ENCODE results near the gene ADI1. TPM values are rescaled to one million over a fixed set of nuclear protein-coding genes. Genes with fewer than 3 reads are reported as not detected.

The ADI1 gene
- total RNA-seq, 1 donor from 2014 or later, result 21.6 TPM

GRCh38 chr2:3488061-3488531, 31.2 kb downstream of the ADI1 start:
- Mint-ChIP-seq H3K4me3 (ENCODE audit: unreplicated experiment) (no peak overlapping the region), H3K36me3 (ENCODE audit: low read depth, unreplicated experiment) (peaks cover 13% of the 10 kb centered on the region), H3K27me3 (ENCODE audit: unreplicated experiment) (peaks cover 9% of the 10 kb centered on the region), H3K27ac (ENCODE audit: unreplicated experiment) (no peak overlapping the region), H3K4me1 (ENCODE audit: unreplicated experiment) (peaks cover 4% of the 10 kb centered on the region), H3K9me3 (ENCODE audit: unreplicated experiment) (no peaks in the 10 kb centered on the region)
- TF ChIP-seq CTCF (IDR thresholded peaks at IDR 0.05; ENCODE audit: unreplicated experiment), result no peak
- DNase-seq (ENCODE audit: low spot score), result no peak

GRCh38 chr2:3487432-3487831, 31.9 kb downstream of the ADI1 start:
- Mint-ChIP-seq H3K27me3 (ENCODE audit: unreplicated experiment) (peaks cover 9% of the 10 kb centered on the region), H3K9me3 (ENCODE audit: unreplicated experiment) (no peaks in the 10 kb centered on the region), H3K27ac (ENCODE audit: unreplicated experiment) (no peak overlapping the region), H3K36me3 (ENCODE audit: low read depth, unreplicated experiment) (peaks cover 13% of the 10 kb centered on the region), H3K4me3 (ENCODE audit: unreplicated experiment) (no peak overlapping the region), H3K4me1 (ENCODE audit: unreplicated experiment) (peaks cover 4% of the 10 kb centered on the region)
- DNase-seq (ENCODE audit: low spot score), result no peak
- no peak for TF ChIP-seq CTCF (IDR thresholded peaks at IDR 0.05; ENCODE audit: unreplicated experiment)

GRCh38 chr2:3487028-3487425, 32.3 kb downstream of the ADI1 start:
- Mint-ChIP-seq H3K4me3 (ENCODE audit: unreplicated experiment) (no peak overlapping the region), H3K9me3 (ENCODE audit: unreplicated experiment) (no peaks in the 10 kb centered on the region), H3K27me3 (ENCODE audit: unreplicated experiment) (peaks cover 9% of the 10 kb centered on the region), H3K27ac (ENCODE audit: unreplicated experiment) (no peak overlapping the region), H3K4me1 (ENCODE audit: unreplicated experiment) (peaks cover 4% of the 10 kb centered on the region), H3K36me3 (ENCODE audit: low read depth, unreplicated experiment) (peaks cover 13% of the 10 kb centered on the region)
- no peak for TF ChIP-seq CTCF (IDR thresholded peaks at IDR 0.05; ENCODE audit: unreplicated experiment)
- DNase-seq (ENCODE audit: low spot score), result no peak

GRCh38 chr2:3486047-3487027, 33.0 kb downstream of the ADI1 start:
- peaks cover 4% of the 10 kb centered on the region for H3K4me1 Mint-ChIP-seq (ENCODE audit: unreplicated experiment)
- no peak for DNase-seq (ENCODE audit: low spot score)
- TF ChIP-seq CTCF (IDR thresholded peaks at IDR 0.05; ENCODE audit: unreplicated experiment), result no peak
- no peaks in the 10 kb centered on the region for H3K9me3 Mint-ChIP-seq (ENCODE audit: unreplicated experiment)
- peaks cover 13% of the 10 kb centered on the region for H3K36me3 Mint-ChIP-seq (ENCODE audit: low read depth, unreplicated experiment)
- H3K27ac Mint-ChIP-seq (ENCODE audit: unreplicated experiment), result no peak overlapping the region
- H3K27me3 Mint-ChIP-seq (ENCODE audit: unreplicated experiment), result peaks cover 11% of the 10 kb centered on the region
- H3K4me3 Mint-ChIP-seq (ENCODE audit: unreplicated experiment), result no peak overlapping the region

GRCh38 chr2:3485166-3485565, 34.2 kb downstream of the ADI1 start:
- Mint-ChIP-seq H3K36me3 (ENCODE audit: low read depth, unreplicated experiment) (peaks cover 17% of the 10 kb centered on the region), H3K9me3 (ENCODE audit: unreplicated experiment) (no peaks in the 10 kb centered on the region), H3K27me3 (ENCODE audit: unreplicated experiment) (peaks cover 8% of the 10 kb centered on the region), H3K4me3 (ENCODE audit: unreplicated experiment) (no peak overlapping the region), H3K4me1 (ENCODE audit: unreplicated experiment) (no peaks in the 10 kb centered on the region), H3K27ac (ENCODE audit: unreplicated experiment) (no peak overlapping the region)
- no peak for DNase-seq (ENCODE audit: low spot score)
- no peak for TF ChIP-seq CTCF (IDR thresholded peaks at IDR 0.05; ENCODE audit: unreplicated experiment)

All from endothelial cell (in vitro differentiated cells).